H9 (cell line): Measurements from ENCODE around the gene ZNF418. TPM values are rescaled to one million over a fixed set of nuclear protein-coding genes. Genes with fewer than 3 reads are reported as not detected.
A peak's percentile ranks its signal among the peaks of the same experiment; 100 is the strongest.
"Not testable (repeated sequence)": the region's sequence is repeated elsewhere in the genome, so short reads cannot be mapped to it uniquely, and the experiment has no call there.

ENCODE experiments used
- DNase-seq: peaks from one replicate; pipeline ENCODE4 v3.0.0-alpha.2; 2017
- H2AFZ ChIP-seq: one replicate; pipeline ENCODE4 v1.6.1; 2013; ENCODE audit warnings: mild to moderate bottlenecking, low read length, control low read depth, moderate library complexity
- H2AK5ac ChIP-seq: 2 replicates; pipeline ENCODE4 v1.6.1; 2013; ENCODE audit warnings: low read length, control low read depth, mixed read lengths; ENCODE audit not compliant: insufficient read length
- H2BK120ac ChIP-seq: one replicate; pipeline ENCODE4 v1.6.1; 2013; ENCODE audit warnings: low read depth, mild to moderate bottlenecking, low read length, control low read depth, inconsistent platforms; ENCODE audit not compliant: poor library complexity, severe bottlenecking
- H2BK12ac ChIP-seq: 2 replicates; pipeline ENCODE4 v1.6.1; 2013; ENCODE audit warnings: low read length, control low read depth, mixed read lengths, low read depth; ENCODE audit not compliant: insufficient read length
- H2BK15ac ChIP-seq: 2 replicates; pipeline ENCODE4 v1.6.1; 2013; ENCODE audit warnings: low read depth, low read length, control low read depth
- H2BK20ac ChIP-seq: one replicate; pipeline ENCODE4 v1.6.1; 2013; ENCODE audit warnings: low read depth, mild to moderate bottlenecking, low read length, control low read depth, inconsistent platforms; ENCODE audit not compliant: poor library complexity, severe bottlenecking
- H2BK5ac ChIP-seq: 2 replicates; pipeline ENCODE4 v1.6.1; 2013; ENCODE audit warnings: low read length, control low read depth, mixed read lengths; ENCODE audit not compliant: insufficient read length
- H3K14ac ChIP-seq: 2 replicates; pipeline ENCODE4 v1.6.1; 2013; ENCODE audit warnings: low read length, control low read depth; ENCODE audit not compliant: insufficient read depth
- H3K18ac ChIP-seq: 2 replicates; pipeline ENCODE4 v1.6.1; 2013; ENCODE audit warnings: low read depth, mild to moderate bottlenecking, mixed read lengths, low read length, control low read depth; ENCODE audit not compliant: insufficient read length
- H3K23ac ChIP-seq: 2 replicates; pipeline ENCODE4 v1.6.1; 2013; ENCODE audit warnings: low read length, control low read depth, mixed read lengths, low read depth; ENCODE audit not compliant: insufficient read length
- H3K23me2 ChIP-seq: 2 replicates; pipeline ENCODE4 v1.6.1; 2013; ENCODE audit warnings: low read depth, mild to moderate bottlenecking, mixed read lengths, low read length, control low read depth; ENCODE audit not compliant: insufficient read length, poor library complexity, severe bottlenecking
- H3K27ac ChIP-seq: 2 replicates; pipeline ENCODE4 v1.5.1; 2013; ENCODE audit warnings: low read length, control low read depth, mixed read lengths, low read depth; ENCODE audit not compliant: insufficient read length
- H3K27me3 ChIP-seq: 2 replicates; pipeline ENCODE4 v1.6.1; 2013; ENCODE audit warnings: low read length, control low read depth, inconsistent platforms; ENCODE audit not compliant: insufficient read depth
- H3K4ac ChIP-seq: 2 replicates; pipeline ENCODE4 v1.6.1; 2013; ENCODE audit warnings: low read depth, mild to moderate bottlenecking, control low read depth, inconsistent platforms, low read length, moderate library complexity
- H3K4me1 ChIP-seq: 2 replicates; pipeline ENCODE4 v1.6.1; 2013; ENCODE audit warnings: low read length, control low read depth, inconsistent platforms; ENCODE audit not compliant: insufficient read depth
- H3K4me2 ChIP-seq: 2 replicates; pipeline ENCODE4 v1.6.1; 2013; ENCODE audit warnings: low read length, control low read depth, mixed read lengths; ENCODE audit not compliant: insufficient read length, insufficient read depth
- H3K56ac ChIP-seq: 2 replicates; pipeline ENCODE4 v1.6.1; 2013; ENCODE audit warnings: low read depth, mild to moderate bottlenecking, mixed read lengths, low read length, control low read depth; ENCODE audit not compliant: insufficient read length
- H3K79me1 ChIP-seq: 2 replicates; pipeline ENCODE4 v1.6.1; 2013; ENCODE audit warnings: low read depth, mild to moderate bottlenecking, moderate library complexity, low read length, control low read depth, inconsistent platforms; ENCODE audit not compliant: insufficient read depth, poor library complexity, severe bottlenecking
- H3K79me2 ChIP-seq: 2 replicates; pipeline ENCODE4 v1.6.1; 2013; ENCODE audit warnings: low read length, control low read depth, inconsistent platforms; ENCODE audit not compliant: insufficient read depth
- H3K9ac ChIP-seq: 2 replicates; pipeline ENCODE4 v1.6.1; 2013; ENCODE audit warnings: low read length, control low read depth, mixed read lengths; ENCODE audit not compliant: insufficient read length; ENCODE audit errors: extremely low read depth
- H3K9me3 ChIP-seq: one replicate; pipeline ENCODE4 v1.6.1; 2013; ENCODE audit warnings: low read depth, low read length, inconsistent platforms; ENCODE audit not compliant: control insufficient read depth
- H3T11ph ChIP-seq: one replicate; pipeline ENCODE4 v1.6.1; 2013; ENCODE audit warnings: mild to moderate bottlenecking, low read length, control low read depth, inconsistent platforms
- H4K20me1 ChIP-seq: one replicate; pipeline ENCODE4 v1.6.1; 2013; ENCODE audit not compliant: control insufficient read depth, insufficient read length, insufficient read depth
- H4K5ac ChIP-seq: 2 replicates; pipeline ENCODE4 v1.6.1; 2013; ENCODE audit warnings: low read depth, mild to moderate bottlenecking, mixed read lengths, low read length, control low read depth; ENCODE audit not compliant: insufficient read length
- H4K8ac ChIP-seq: replicated peaks from 2 replicates; pipeline ENCODE4 v1.6.1; 2013; ENCODE audit warnings: low read length, control low read depth, mixed read lengths, low read depth; ENCODE audit not compliant: insufficient read length
- H4K91ac ChIP-seq: 2 replicates; pipeline ENCODE4 v1.6.1; 2013; ENCODE audit warnings: low read depth, mild to moderate bottlenecking, moderate library complexity, mixed read lengths, low read length, control low read depth; ENCODE audit not compliant: insufficient read length
- H3K27ac Mint-ChIP-seq, 3 experiments: 2 replicates in 2 of 3; 3 replicates in 1 of 3; pipeline ENCODE4 v1.8.0; 2020 to 2021; ENCODE audit warnings: mixed read lengths in 3 of 3, mild to moderate bottlenecking in 1 of 3, moderate library complexity in 1 of 3
- H3K27me3 Mint-ChIP-seq: 2 replicates; pipeline ENCODE4 v1.8.0; 2021; ENCODE audit warnings: low read depth, mild to moderate bottlenecking, moderate library complexity, mixed read lengths
- H3K36me3 Mint-ChIP-seq, 3 experiments: 2 replicates in 2 of 3; 3 replicates in 1 of 3; pipeline ENCODE4 v1.8.0; 2020 to 2021; ENCODE audit warnings: low read depth in 3 of 3, mixed read lengths in 3 of 3; ENCODE audit not compliant: insufficient read depth in 1 of 3
- H3K4me1 Mint-ChIP-seq, 2 experiments: 2 replicates each; pipeline ENCODE4 v1.8.0; 2020; ENCODE audit warnings: mixed read lengths in 2 of 2
- H3K4me3 Mint-ChIP-seq, 2 experiments: 2 replicates in 1 of 2; 3 replicates in 1 of 2; pipeline ENCODE4 v1.8.0; 2020 to 2021; ENCODE audit warnings: mild to moderate bottlenecking in 2 of 2, mixed read lengths in 2 of 2, moderate library complexity in 1 of 2
- H3K9me3 Mint-ChIP-seq, 2 experiments: 2 replicates in 1 of 2; 3 replicates in 1 of 2; pipeline ENCODE4 v1.8.0; 2020; ENCODE audit warnings: mild to moderate bottlenecking in 2 of 2, mixed read lengths in 2 of 2, moderate library complexity in 1 of 2
- CTCF ChIP-seq: fragments of 200-600 bp; sonication (generic); conservative IDR thresholded peaks from 3 replicates; pipeline ENCODE4 v1.8.0; 2021; ENCODE audit warnings: antibody characterized with exemption, mild to moderate bottlenecking
- WGBS: extraction: QIAGEN DNeasy Blood & Tissue Kit; methylation state at CpG from one replicate; pipeline ENCODE4 v1.1.7; 2013; ENCODE audit warnings: missing lambda C conversion rate, low lambda C conversion rate, mixed read lengths; ENCODE audit not compliant: insufficient read length; ENCODE audit errors: extremely low coverage; 5-methylcytosine and 5-hydroxymethylcytosine counted together
- total RNA-seq: library from RNA; stranded (reverse); gene quantifications from 2 replicates; pipeline ENCODE4 v1.2.1, GENCODE V29; 2021

The ZNF418 gene
- total RNA-seq, 1 experiment from 2014 or later = 26.2 TPM

GRCh38 chr19:57900311-57900710, 34.9 kb downstream of the ZNF418 start:
- H2BK12ac ChIP-seq = no peak overlapping the region
- Mint-ChIP-seq H3K27ac (no peak overlapping the region), H3K4me1 (peaks cover 5 to 8% of the 10 kb centered on the region in 2 experiments; a peak in 2 of 4 replicates)

GRCh38 chr19:57890706-57891105, 44.5 kb downstream of the ZNF418 start:
- not testable (repeated sequence) for H3K9me3 Mint-ChIP-seq, DNase-seq, H2BK120ac ChIP-seq, H3K27me3 Mint-ChIP-seq, H4K5ac ChIP-seq, H2BK20ac ChIP-seq, H3K14ac ChIP-seq, H3K27me3 ChIP-seq, H2BK12ac ChIP-seq, H3K27ac Mint-ChIP-seq, H3K27ac ChIP-seq, H2AFZ ChIP-seq, H2AK5ac ChIP-seq, H2BK5ac ChIP-seq, H4K8ac ChIP-seq, H3K79me1 ChIP-seq, H3K56ac ChIP-seq, H3K4me2 ChIP-seq, H3K4me1 ChIP-seq, H3K4ac ChIP-seq, H3K9ac ChIP-seq, H3T11ph ChIP-seq, H3K9me3 ChIP-seq, H3K18ac ChIP-seq, H4K20me1 ChIP-seq, H2BK15ac ChIP-seq, H3K23ac ChIP-seq, H4K91ac ChIP-seq
- H3K79me2 ChIP-seq = peaks cover 19% of the 10 kb centered on the region
- peaks cover 10% of the 10 kb centered on the region for H3K23me2 ChIP-seq
- peak overlapping the region in 1 of 2 experiments; percentile 23; a peak in 2 of 5 replicates for H3K4me3 Mint-ChIP-seq
- peaks cover 12 to 22% (median 16%) of the 10 kb centered on the region in 3 experiments for H3K36me3 Mint-ChIP-seq
- peaks cover 19 to 22% of the 10 kb centered on the region in 2 experiments for H3K4me1 Mint-ChIP-seq
- no CpG with 5 or more reads among the region's 3 CpGs for WGBS

More at GRCh38 chr19:57900311-57900710, 34.9 kb downstream of the ZNF418 start:
- Histone ChIP-seq H2AFZ (no peak overlapping the region), H3K56ac (no peak overlapping the region), H4K20me1 (no peaks in the 10 kb centered on the region), H2BK5ac (no peak overlapping the region), H4K91ac (no peak overlapping the region), H3K23me2 (no peaks in the 10 kb centered on the region), H3K4me1 (no peaks in the 10 kb centered on the region), H4K8ac (no peak overlapping the region), H3K79me2 (no peaks in the 10 kb centered on the region), H2BK120ac (no peak overlapping the region), H3K79me1 (no peaks in the 10 kb centered on the region), H3K4ac (no peak overlapping the region), H3K18ac (no peak overlapping the region), H3K9me3 (no peaks in the 10 kb centered on the region), H3K27ac (no peak overlapping the region), H3K23ac (no peak overlapping the region), H3K14ac (no peak overlapping the region), H2BK20ac (no peak overlapping the region), H3K9ac (no peak overlapping the region), H3K4me2 (no peak overlapping the region), H3K27me3 (no peaks in the 10 kb centered on the region), H3T11ph (no peak overlapping the region), H2BK15ac (no peak overlapping the region), H2AK5ac (no peak overlapping the region), H4K5ac (no peak overlapping the region)
- Mint-ChIP-seq H3K4me3 (no peak overlapping the region), H3K36me3 (peaks cover 0 to 4% (median 2%) of the 10 kb centered on the region in 3 experiments; a peak in 2 of 7 replicates), H3K27me3 (no peaks in the 10 kb centered on the region; the same call in 1 of the 2 replicates), H3K9me3 (no peaks in the 10 kb centered on the region)
- no peak for TF ChIP-seq CTCF
- WGBS = no CpG with 5 or more reads among the region's 5 CpGs
- no peak for DNase-seq
